ENCODE results near the gene CALB2. TPM values are rescaled to one million over a fixed set of nuclear protein-coding genes. Genes with fewer than 3 reads are reported as not detected.

Gene CALB2
- total and polyA plus RNA-seq, 2 donors from 2014 or later: 1.4 TPM; not detected in 1

GRCh38 chr16:71412270-71413160 is 54.0 kb downstream of the CALB2 start:
- Histone ChIP-seq H3K9ac (ENCODE audit: low read length in 3 of 3) (no peak overlapping the region), H3K4me3 (ENCODE audit: low read length in 3 of 3) (no peak overlapping the region), H3K36me3 (ENCODE audit: control insufficient read depth in 2 of 3, insufficient read depth in 3 of 3, low read length in 3 of 3) (no peaks in the 10 kb centered on the region), H3K4me1 (ENCODE audit: control insufficient read depth in 2 of 3, insufficient read depth in 2 of 3, low read depth in 1 of 3, low read length in 3 of 3) (no peaks in the 10 kb centered on the region), H3K27me3 (ENCODE audit: control insufficient read depth, insufficient read depth, low read length) (no peaks in the 10 kb centered on the region), H3K9me3 (ENCODE audit: control insufficient read depth in 2 of 3, insufficient read depth in 1 of 3, low read length in 3 of 3) (no peaks in the 10 kb centered on the region), H3K27ac (ENCODE audit: low read depth in 2 of 2, low read length in 2 of 2) (no peak overlapping the region)
- peak; percentile 94 for TF ChIP-seq CTCF (IDR thresholded peaks at IDR 0.05; ENCODE audit: borderline replicate concordance, extremely low read depth, insufficient read depth)
- peak; percentile 77 to 93 (median 79) for DNase-seq
- FAIRE-seq: no peak
- intact Hi-C loops (cut with DNase I): loop anchor here (5.0 kb wide), 2 partner anchors 90 to 200 kb away; no protein-coding TSS in a partner anchor

GRCh38 chr16:71413341-71413740 is 54.8 kb downstream of the CALB2 start:
- DNase-seq (no peak), FAIRE-seq (no peak)
- no peaks in the 10 kb centered on the region for H3K36me3 ChIP-seq (ENCODE audit: control insufficient read depth in 2 of 3, insufficient read depth in 3 of 3, low read length in 3 of 3)
- H3K4me1 ChIP-seq (ENCODE audit: control insufficient read depth in 2 of 3, insufficient read depth in 2 of 3, low read depth in 1 of 3, low read length in 3 of 3): no peaks in the 10 kb centered on the region
- H3K4me3 ChIP-seq (ENCODE audit: low read length in 3 of 3): no peak overlapping the region
- H3K27ac ChIP-seq (ENCODE audit: low read depth in 2 of 2, low read length in 2 of 2): no peak overlapping the region
- no peak overlapping the region for H3K9ac ChIP-seq (ENCODE audit: low read length in 3 of 3)
- intact Hi-C loops (cut with DNase I): loop anchor here (5.0 kb wide), 2 partner anchors 89 to 199 kb away; no protein-coding TSS in a partner anchor
- H3K27me3 ChIP-seq (ENCODE audit: control insufficient read depth, insufficient read depth, low read length): no peaks in the 10 kb centered on the region
- no peak for TF ChIP-seq CTCF (IDR thresholded peaks at IDR 0.05; ENCODE audit: borderline replicate concordance, extremely low read depth, insufficient read depth)
- no peaks in the 10 kb centered on the region for H3K9me3 ChIP-seq (ENCODE audit: control insufficient read depth in 2 of 3, insufficient read depth in 1 of 3, low read length in 3 of 3)

- DNase-seq (no peak), FAIRE-seq (no peak)
- Histone ChIP-seq H3K27me3 (ENCODE audit: control insufficient read depth, insufficient read depth, low read length) (no peaks in the 10 kb centered on the region), H3K4me3 (ENCODE audit: low read length in 3 of 3) (no peak overlapping the region), H3K27ac (ENCODE audit: low read depth in 2 of 2, low read length in 2 of 2) (no peak overlapping the region), H3K36me3 (ENCODE audit: control insufficient read depth in 2 of 3, insufficient read depth in 3 of 3, low read length in 3 of 3) (no peaks in the 10 kb centered on the region), H3K4me1 (ENCODE audit: control insufficient read depth in 2 of 3, insufficient read depth in 2 of 3, low read depth in 1 of 3, low read length in 3 of 3) (no peaks in the 10 kb centered on the region), H3K9me3 (ENCODE audit: control insufficient read depth in 2 of 3, insufficient read depth in 1 of 3, low read length in 3 of 3) (no peaks in the 10 kb centered on the region), H3K9ac (ENCODE audit: low read length in 3 of 3) (no peak overlapping the region)
- intact Hi-C loops (cut with DNase I): loop anchor here (5.0 kb wide), 2 partner anchors 88 to 198 kb away; no protein-coding TSS in a partner anchor
- no peak for TF ChIP-seq CTCF (IDR thresholded peaks at IDR 0.05; ENCODE audit: borderline replicate concordance, extremely low read depth, insufficient read depth)
Observed at GRCh38 chr16:71414038-71414437, 55.5 kb downstream of the CALB2 start.

All from kidney (tissue), 14 donors.